ENCODE results near the gene CAMK4. TPM values are rescaled to one million over a fixed set of nuclear protein-coding genes. Genes with fewer than 3 reads are reported as not detected.

The CAMK4 gene
- total RNA-seq, 1 donor from 2014 or later, result 11.2 TPM

- Mint-ChIP-seq H3K27me3 (no peaks in the 10 kb centered on the region), H3K4me1 (ENCODE audit: unreplicated experiment) (no peaks in the 10 kb centered on the region), H3K27ac (no peak overlapping the region), H3K9me3 (no peaks in the 10 kb centered on the region), H3K4me3 (no peak overlapping the region), H3K36me3 (no peaks in the 10 kb centered on the region)
- TF ChIP-seq CTCF (conservative IDR thresholded peaks at IDR 0.05), result no peak
- no peak for DNase-seq (ENCODE audit: extremely low spot score, unreplicated experiment)
Observed at GRCh38 chr5:111262815-111263214, 38.6 kb downstream of the CAMK4 start.

- H3K4me1 Mint-ChIP-seq (ENCODE audit: unreplicated experiment), result no peaks in the 10 kb centered on the region
- no peak overlapping the region for H3K27ac Mint-ChIP-seq
- no peaks in the 10 kb centered on the region for H3K9me3 Mint-ChIP-seq
- H3K4me3 Mint-ChIP-seq, result no peak overlapping the region
- H3K36me3 Mint-ChIP-seq, result no peaks in the 10 kb centered on the region
- no peaks in the 10 kb centered on the region for H3K27me3 Mint-ChIP-seq
- no peak for TF ChIP-seq CTCF (conservative IDR thresholded peaks at IDR 0.05)
- no peak for DNase-seq (ENCODE audit: extremely low spot score, unreplicated experiment)
Observed at GRCh38 chr5:111266491-111266890, 42.3 kb downstream of the CAMK4 start.

GRCh38 chr5:111268300-111268699 lies 44.1 kb downstream of the CAMK4 start:
- H3K27me3 Mint-ChIP-seq, result no peaks in the 10 kb centered on the region
- H3K36me3 Mint-ChIP-seq, result no peaks in the 10 kb centered on the region

GRCh38 chr5:111271885-111272284 lies 47.7 kb downstream of the CAMK4 start:
- Mint-ChIP-seq H3K27ac (no peak overlapping the region), H3K4me3 (no peak overlapping the region), H3K27me3 (no peaks in the 10 kb centered on the region), H3K36me3 (no peaks in the 10 kb centered on the region), H3K4me1 (ENCODE audit: unreplicated experiment) (no peaks in the 10 kb centered on the region), H3K9me3 (no peaks in the 10 kb centered on the region)
- no peak for TF ChIP-seq CTCF (conservative IDR thresholded peaks at IDR 0.05)
- DNase-seq (ENCODE audit: extremely low spot score, unreplicated experiment), result no peak

More at GRCh38 chr5:111268300-111268699, 44.1 kb downstream of the CAMK4 start:
- Mint-ChIP-seq H3K27ac (no peak overlapping the region), H3K4me3 (no peak overlapping the region), H3K9me3 (no peaks in the 10 kb centered on the region), H3K4me1 (ENCODE audit: unreplicated experiment) (no peaks in the 10 kb centered on the region)
- DNase-seq (ENCODE audit: extremely low spot score, unreplicated experiment), result no peak
- TF ChIP-seq CTCF (conservative IDR thresholded peaks at IDR 0.05), result no peak

GRCh38 chr5:111277061-111277460 lies 52.9 kb downstream of the CAMK4 start:
- Mint-ChIP-seq H3K4me1 (ENCODE audit: unreplicated experiment) (no peaks in the 10 kb centered on the region), H3K36me3 (no peaks in the 10 kb centered on the region), H3K4me3 (no peak overlapping the region), H3K27ac (no peak overlapping the region), H3K27me3 (no peaks in the 10 kb centered on the region), H3K9me3 (no peaks in the 10 kb centered on the region)
- no peak for DNase-seq (ENCODE audit: extremely low spot score, unreplicated experiment)
- TF ChIP-seq CTCF (conservative IDR thresholded peaks at IDR 0.05), result no peak

All from type B pancreatic cell (in vitro differentiated cells).